GM18520 (cell line): ENCODE measurements around the gene PGLYRP1.

Experiments used
- ATAC-seq: cut with Tn5 transposase; IDR thresholded peaks from one replicate; pipeline ENCODE4 v1.9.1; 2021; ENCODE audit not compliant: unreplicated experiment

Gene PGLYRP1

GRCh38 chr19:46033401-46033800 lies 10.5 kb upstream of the PGLYRP1 start:
- ATAC-seq: no peak

GRCh38 chr19:46032597-46033025 lies 9.8 kb upstream of the PGLYRP1 start:
- no peak for ATAC-seq

DNA sequence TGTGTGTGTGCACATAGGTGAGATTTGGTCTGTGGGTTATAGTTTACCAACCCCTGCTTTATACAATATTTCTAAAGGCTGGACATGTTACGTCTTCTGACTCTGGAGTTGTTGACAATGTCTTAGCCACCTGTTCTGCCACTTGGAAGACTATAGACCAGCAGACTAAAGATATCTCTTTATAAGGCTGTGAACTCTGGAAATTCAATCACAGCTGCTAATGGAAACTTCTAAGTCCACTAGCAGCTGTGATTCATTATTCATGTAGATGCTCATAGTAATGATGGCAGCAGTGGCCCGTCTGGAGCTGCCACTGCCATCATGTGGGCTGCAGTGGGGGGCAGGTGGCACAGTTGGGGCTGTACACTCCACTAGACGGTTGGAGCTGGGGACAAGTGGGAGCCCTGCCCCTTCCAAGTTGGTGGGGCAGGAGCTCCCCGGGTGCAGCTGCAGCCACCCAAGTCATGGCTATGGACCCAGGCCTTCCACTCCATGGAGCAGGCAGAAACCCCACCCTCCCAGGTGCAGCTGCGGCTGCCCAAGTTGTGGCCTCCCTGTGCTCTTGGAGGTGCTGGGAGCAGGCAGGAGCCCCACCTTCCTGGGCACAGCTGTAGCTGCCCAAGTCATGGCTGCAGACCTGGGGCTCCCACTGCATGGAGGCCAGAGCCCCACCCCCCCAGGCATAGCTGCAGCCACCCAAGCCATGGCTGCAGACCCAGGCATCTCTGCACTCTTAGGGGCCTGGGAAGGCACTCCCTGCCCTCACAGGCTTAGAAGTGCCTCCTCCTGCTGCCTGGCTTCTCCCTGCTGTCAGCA lies 9.1 kb upstream of the PGLYRP1 start:
- ATAC-seq: no peak

- ATAC-seq: no peak
Observed at GRCh38 chr19:46030812-46031550, 8.1 kb upstream of the PGLYRP1 start.

GRCh38 chr19:46025835-46026234 lies 3.0 kb upstream of the PGLYRP1 start:
- ATAC-seq: no peak

DNA sequence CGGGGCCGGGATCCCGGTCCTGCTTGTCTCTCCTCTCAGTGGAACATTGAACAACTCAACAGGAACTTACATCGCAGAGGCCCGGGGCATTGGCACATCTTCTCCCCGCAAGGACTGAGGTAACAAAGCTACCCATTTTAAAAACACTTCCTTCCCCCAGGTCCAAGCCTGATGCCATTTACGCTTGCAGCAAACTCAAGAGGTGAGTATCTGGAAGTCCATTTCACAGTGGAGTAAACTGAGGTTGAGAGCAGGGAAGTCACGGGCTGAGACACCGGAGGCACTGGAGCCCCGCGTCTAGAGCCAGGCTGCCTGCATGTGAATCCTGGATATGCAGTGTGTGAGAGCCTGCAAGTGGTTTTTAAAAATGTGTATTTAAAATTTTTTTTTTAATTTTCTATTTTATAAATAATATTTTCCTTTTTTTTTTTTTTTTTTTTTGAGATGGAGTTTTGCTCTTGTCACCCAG lies 492 bp upstream of the PGLYRP1 start:
- no peak for ATAC-seq

DNA sequence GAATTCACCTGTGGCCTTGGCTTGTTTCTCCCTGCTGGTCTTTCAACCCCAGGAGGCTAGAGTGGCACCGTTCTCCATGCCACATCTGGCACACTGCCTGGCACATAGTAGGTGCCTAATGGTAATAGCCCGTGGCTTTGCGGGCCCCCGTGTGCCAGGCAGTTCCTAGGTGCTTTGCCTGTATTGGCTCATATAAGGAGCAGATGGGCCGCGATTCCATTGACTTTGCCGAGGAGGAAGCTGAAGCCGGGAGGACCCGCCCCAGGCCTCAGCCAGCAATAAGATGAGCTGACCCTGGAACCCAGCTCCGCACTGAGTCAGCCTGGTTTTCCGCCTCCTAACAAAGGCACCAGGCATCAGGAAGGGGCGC lies 807 bp downstream of the PGLYRP1 start:
- ATAC-seq: no peak

- ATAC-seq: no peak
Observed at GRCh38 chr19:46021531-46022041, 1.3 kb downstream of the PGLYRP1 start.

- no peak for ATAC-seq
Observed at GRCh38 chr19:46020819-46021125, 2.1 kb downstream of the PGLYRP1 start.

DNA sequence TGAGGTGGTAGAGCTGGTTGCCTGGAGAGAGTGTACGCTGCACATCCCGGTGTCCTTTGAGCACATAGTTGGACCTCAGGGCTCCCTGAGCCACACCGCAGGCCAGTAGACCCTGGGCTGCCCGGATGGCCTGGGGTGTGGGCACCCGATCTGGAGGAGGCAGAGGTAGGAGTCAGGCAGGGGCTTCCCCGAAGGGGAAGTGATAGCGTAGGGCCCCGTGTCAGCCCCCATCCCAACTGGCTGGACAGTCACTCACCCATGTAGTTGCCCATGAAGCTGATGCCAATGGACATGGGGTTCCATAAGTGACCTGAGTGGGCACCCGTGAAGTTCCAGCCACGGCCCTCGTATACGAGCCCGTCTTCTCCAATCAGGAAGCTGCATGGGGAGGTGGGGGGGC lies 3.6 kb downstream of the PGLYRP1 start:
- no peak for ATAC-seq

DNA sequence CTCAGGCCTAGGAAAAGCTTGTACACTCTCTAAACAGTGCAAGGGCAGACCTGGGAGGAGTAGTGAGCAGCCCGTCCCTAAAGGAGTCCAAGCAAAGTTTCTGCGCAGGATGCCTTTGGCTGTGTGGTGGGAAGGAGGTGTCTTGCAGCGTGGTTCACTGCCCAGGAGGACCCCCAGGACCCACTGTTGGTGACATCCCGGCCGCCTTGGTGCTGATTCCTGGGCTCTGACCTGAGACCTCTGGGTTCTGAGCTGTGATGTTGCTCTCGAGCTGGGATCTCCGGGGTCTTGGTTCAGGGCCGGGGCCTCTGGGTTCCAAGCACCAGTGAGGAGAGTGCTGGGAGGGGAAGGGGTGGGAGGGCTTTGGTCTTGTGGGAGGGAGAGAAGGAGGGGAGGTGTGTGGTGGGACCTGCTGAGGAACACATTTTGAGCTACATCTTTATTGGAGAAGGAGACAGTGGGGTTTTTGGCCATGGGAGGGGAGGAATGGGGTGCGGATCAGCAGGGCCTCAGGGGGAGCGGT lies 4.1 kb downstream of the PGLYRP1 start:
- no peak for ATAC-seq

DNA sequence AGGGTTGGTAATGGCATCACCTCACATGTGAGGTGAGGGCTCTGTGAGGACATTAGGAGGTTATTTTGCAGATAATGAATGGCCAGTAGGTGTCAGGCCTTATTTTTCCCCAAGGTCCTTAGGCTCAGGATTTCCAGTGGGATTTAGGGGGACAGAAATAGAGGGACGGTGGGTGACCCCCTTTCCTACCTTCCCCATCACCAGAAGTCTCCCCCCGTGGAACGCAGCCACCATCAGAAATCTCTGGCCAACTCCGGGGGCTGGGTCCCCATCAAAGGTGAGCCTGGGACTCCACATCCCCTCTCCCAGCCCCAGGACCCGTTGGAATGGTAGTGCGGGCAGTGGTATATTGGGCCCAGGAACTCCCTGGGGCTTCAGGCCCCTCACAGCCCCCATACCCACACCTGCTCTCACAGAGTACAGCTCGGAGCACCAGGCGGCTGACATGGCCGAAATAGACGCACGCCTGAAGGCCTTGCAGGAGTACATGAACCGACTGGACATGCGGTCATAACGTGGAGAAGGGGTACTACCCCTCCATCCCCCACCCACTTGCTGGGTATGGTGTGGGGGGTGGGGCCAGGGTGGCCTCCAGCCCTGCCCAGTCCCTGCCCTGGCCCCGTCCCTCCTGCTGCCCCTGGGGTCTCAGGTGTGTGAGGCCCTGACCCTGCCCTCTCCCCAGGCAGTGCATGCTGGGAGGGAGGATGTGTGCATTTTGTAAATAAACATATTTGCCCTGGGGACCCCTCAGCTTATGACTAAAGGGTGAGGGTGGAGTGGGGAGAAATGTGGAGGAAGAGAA lies 4.8 kb downstream of the PGLYRP1 start:
- no peak for ATAC-seq

DNA sequence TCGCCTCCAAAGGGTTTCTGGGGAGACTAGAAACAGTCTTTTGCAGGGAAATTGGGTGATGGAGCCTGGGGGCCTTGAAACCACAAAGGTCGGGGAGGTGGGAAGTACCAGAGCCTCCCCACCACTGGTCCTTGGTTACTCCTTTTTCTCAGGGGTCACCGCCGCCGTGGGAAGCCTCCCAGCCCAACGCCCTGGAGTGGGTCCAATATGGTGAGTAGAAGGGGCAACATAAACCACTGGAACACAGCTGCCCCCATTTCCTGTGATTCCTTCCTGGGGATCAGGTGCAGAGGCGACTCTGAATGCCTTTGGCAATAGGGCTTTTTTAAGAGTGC lies 5.8 kb downstream of the PGLYRP1 start:
- no peak for ATAC-seq

DNA sequence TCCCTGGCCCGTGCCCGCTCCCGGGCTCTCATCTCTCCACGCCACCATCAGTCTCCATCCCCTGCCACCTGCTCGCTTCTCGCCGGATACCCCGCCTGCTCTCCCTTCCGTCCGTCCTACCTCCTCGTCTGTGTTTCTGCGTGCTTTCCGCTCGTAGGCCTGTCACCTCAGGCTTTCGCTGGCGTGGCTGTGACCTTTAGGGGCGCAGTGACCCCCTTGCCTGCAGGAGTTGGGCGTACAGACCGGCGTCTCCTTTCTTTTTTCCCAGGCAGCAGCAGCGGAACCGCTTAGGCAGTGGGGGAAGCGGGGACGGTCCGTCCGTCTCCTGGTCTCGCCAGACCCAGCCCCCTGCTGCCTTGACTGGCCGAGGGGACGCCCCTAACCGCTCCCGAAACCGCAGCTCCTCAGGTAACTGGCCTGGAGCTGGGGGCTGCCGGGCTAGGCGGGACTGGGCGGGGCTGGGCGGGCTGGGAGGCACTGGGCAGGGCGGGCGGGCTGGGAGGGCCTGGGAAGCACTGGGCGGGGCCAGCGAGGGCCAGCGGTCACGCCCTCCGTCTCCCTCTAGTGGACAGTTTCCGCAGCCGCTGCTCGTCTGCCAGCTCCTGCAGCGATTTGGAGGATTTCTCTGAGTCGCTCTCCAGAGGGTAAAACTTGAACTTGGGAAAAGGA lies 6.3 kb downstream of the PGLYRP1 start:
- ATAC-seq: no peak

DNA sequence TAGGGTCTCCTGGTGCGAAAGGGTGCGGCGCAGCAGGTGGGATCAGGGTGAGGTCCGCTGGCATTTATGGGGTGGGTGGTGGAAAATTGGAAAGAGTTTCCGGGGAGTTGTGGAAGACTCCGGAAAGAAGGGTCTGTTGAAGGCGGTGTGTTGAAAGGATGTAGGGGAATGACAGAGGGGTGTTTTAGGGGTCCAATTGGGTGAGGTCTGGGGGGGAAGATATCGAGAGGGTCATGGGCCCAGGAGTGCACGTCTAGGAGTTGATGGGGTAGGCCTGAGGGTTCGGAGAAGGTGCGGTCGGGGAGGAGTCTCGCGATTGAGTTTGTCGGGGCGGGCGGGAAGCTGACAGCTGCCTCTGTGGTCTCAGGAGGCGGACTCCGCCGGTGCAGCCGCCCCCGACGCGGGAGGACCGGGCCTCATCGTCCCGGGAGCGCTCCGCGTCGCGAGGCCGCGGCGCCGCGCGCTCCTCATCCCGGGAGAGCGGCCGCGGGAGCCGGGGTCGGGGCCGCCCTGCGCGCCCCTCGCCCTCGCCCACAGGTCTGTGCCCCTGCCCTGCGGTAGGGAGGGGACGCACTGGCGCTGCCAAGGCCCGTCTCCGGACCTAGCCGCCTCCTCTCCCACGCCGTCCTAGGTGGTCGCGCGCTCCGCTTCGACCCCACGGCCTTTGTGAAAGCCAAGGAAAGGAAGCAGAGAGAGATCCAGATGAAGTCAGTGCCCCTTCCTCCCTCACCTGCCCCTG lies 7.0 kb downstream of the PGLYRP1 start:
- ATAC-seq: no peak

- ATAC-seq: no peak
Observed at GRCh38 chr19:46014941-46015686, 7.7 kb downstream of the PGLYRP1 start.

DNA sequence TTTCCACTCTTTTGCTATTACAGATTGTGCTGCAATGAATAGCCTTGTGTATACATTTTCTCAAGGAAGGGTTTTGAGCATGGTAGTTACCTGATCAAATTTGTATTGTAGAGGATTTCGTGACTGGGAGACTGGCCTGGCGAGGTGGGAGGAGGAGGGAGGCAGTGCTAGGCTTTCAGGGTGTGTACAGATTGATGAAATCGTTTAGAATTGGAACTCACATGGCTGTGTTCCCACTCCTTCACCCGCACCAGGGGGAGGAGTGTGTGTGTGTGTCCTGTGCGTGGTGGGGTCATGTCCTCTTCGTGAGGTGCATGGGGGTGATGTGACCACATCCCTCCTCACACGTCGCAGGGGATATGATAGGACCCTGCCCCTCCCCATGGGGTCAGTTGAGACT lies 8.3 kb downstream of the PGLYRP1 start:
- no peak for ATAC-seq

DNA sequence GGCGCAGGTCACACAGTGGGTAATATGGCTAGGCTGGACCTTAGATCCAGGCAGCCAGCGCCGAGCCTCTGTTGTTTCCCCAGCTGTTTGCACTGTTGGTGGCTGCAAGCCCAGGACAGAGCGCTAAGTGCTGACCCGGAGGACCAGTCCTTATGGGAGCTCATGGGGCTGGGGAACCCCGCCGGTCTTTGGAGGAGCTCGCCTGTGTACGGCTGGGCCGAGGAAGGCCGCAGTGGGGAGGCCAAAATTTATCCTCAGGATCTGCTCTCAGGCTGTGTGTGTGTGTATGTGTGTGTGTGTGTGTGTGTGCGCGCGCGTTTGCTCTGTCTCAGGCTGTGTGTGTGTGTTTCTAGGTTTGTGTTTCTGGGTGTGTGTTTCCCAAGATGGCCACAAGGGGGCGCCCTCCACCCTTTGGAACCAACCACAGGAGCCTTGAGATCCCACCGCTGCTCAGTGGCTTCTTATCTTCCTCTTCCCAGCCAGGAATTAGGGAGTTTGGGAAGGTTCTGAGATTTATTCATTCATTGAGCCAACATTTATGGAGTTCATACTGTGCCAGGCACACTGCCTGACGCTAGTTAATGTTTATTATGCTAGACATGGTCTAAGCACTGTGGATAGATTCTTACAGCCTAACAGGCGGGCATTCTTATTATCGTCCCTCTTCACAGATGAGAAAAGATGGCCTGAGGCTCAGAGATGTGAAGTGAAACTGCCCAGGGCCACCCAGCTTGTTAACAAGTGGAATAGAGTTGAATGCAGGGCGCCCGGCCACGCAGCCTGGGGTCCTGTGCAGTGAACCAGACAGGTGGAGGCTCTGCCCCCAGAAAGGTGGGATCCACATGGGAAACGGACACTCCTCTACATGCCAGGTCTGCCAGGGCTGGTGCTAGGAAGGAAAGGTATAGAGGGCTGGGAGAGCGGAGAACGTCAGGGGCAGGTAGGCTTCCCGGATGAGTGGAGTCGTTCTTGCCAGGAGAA lies 13.0 kb downstream of the PGLYRP1 start:
- ATAC-seq: no peak
